ENCODE results near the gene GPR143.

The GPR143 gene

GRCh38 chrX:9789555-9789954 is 23.9 kb upstream of the GPR143 start:
- no peak for TF ChIP-seq FOXP2 (optimal IDR thresholded peaks at IDR 0.05; ENCODE audit: borderline replicate concordance, extremely low read depth, extremely low read length, insufficient read depth)
- TF ChIP-seq TAF1 (IDR thresholded peaks at IDR 0.05; ENCODE audit: borderline replicate concordance, insufficient read depth, low read length) = no peak
- TF ChIP-seq REST (IDR thresholded peaks at IDR 0.05; ENCODE audit: insufficient read depth in 1 of 2, low read depth in 2 of 2, low read length in 2 of 2) = no peak
- TF ChIP-seq SIN3A (IDR thresholded peaks at IDR 0.05; ENCODE audit: borderline replicate concordance, insufficient read depth, low read length) = no peak
- TF ChIP-seq POLR2AphosphoS5 (IDR thresholded peaks at IDR 0.05; ENCODE audit: low read depth, low read length) = no peak

GRCh38 chrX:9788911-9789310 is 23.3 kb upstream of the GPR143 start:
- no peak for TF ChIP-seq REST (IDR thresholded peaks at IDR 0.05; ENCODE audit: insufficient read depth in 1 of 2, low read depth in 2 of 2, low read length in 2 of 2)

DNA sequence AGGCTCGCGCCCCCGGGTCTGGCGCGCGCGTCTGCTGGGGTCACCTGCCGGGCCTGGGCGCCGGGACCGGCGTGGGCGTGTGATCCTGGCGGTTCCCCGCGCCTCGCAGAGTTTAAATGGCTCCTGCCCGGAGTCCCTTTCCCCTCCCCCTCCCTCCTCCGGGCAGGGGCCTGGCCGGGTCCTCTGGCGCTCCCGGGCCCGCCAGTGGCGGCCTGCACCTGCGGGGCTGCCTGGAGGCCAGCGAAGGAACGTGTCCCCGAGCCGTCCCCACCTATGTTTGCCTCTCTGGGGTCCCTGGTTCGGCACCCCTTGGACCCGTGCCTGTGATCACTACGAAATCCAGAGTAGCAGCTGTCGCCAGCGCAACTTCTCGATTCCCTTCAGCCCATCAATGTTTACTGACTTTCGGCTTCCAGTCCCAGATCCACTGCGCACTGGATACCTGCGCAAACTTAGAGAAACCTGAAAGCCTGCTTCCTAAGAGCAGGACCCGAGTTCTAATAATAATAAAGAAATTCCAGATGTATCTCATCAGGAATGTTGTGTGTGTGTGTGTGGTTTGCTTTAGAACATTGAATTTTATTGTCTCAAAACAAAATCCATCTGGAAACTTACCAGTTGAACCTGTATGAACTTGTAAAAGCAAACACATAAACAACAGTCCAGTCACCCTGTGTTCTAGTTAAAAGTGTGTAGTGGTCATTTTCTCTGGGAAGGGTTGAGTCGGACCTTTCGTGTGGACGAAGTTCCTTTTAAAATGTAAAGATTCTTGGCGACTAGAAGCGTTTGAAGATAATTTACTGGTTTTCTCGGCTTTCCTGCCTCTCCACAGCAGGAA is 21.4 kb upstream of the GPR143 start:
- TF ChIP-seq FOXP2 (optimal IDR thresholded peaks at IDR 0.05; ENCODE audit: borderline replicate concordance, extremely low read depth, extremely low read length, insufficient read depth) (no peak), TAF1 (IDR thresholded peaks at IDR 0.05; ENCODE audit: borderline replicate concordance, insufficient read depth, low read length) (no peak), SIN3A (IDR thresholded peaks at IDR 0.05; ENCODE audit: borderline replicate concordance, insufficient read depth, low read length) (no peak), REST (IDR thresholded peaks at IDR 0.05; ENCODE audit: insufficient read depth in 1 of 2, low read depth in 2 of 2, low read length in 2 of 2) (no peak), POLR2AphosphoS5 (IDR thresholded peaks at IDR 0.05; ENCODE audit: low read depth, low read length) (no peak)

DNA sequence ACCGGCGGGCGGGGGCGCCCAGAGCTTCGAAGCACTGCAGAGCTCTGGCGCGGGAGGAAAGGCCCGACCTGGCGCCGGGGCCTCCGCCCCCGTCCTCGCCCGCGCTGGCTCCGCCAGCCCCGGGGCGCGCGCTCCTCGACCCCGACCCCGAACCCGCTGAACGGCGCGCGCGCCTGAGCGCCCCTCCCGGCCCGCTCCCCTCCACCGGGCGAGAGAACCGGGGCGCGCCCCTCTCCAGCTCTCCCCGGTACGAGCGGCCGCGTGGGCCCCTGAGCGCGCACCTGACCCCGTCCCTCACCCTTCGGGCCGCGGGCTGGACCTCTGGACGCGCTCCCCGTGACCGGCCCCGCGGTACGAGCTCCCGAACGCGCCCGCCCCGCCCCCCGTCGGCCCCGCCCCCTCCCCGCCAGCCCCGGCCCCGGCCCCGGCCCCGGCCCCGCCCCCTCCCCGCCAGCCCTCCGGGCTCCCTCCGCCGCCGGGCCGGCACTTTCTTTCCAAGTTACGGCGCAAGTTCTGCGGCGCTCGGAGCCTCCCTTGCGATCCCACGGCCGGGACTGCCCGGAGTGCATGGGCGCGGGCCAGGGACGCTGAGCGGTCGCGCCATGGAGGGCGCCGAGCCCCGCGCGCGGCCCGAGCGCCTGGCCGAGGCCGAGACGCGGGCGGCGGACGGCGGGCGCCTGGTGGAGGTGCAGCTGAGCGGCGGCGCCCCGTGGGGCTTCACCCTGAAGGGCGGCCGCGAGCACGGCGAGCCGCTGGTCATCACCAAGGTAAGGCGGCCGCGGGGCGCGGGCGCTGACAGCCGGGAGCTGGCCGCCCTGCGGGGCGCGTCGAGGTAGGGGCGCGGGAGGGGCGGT is 20.5 kb upstream of the GPR143 start, which contains the start of gene SHROOM2:
Gene SHROOM2 (plus strand): TSS at position 486 of the 854 bp plus-strand sequence. CDS start 117 bp downstream, at position 603.
- no peak for TF ChIP-seq TAF1 (IDR thresholded peaks at IDR 0.05; ENCODE audit: borderline replicate concordance, insufficient read depth, low read length)
- no peak for TF ChIP-seq POLR2AphosphoS5 (IDR thresholded peaks at IDR 0.05; ENCODE audit: low read depth, low read length)
- no peak for TF ChIP-seq REST (IDR thresholded peaks at IDR 0.05; ENCODE audit: insufficient read depth in 1 of 2, low read depth in 2 of 2, low read length in 2 of 2)
- TF ChIP-seq SIN3A (IDR thresholded peaks at IDR 0.05; ENCODE audit: borderline replicate concordance, insufficient read depth, low read length) = no peak
- no peak for TF ChIP-seq FOXP2 (optimal IDR thresholded peaks at IDR 0.05; ENCODE audit: borderline replicate concordance, extremely low read depth, extremely low read length, insufficient read depth)

All from PFSK-1 (cell line).